ENCODE data around the gene EPB41.
A peak's percentile ranks its signal among the peaks of the same experiment; 100 is the strongest.
"Not testable (repeated sequence)": the region's sequence is repeated elsewhere in the genome, so short reads cannot be mapped to it uniquely, and the experiment has no call there.

EPB41 gene

DNA sequence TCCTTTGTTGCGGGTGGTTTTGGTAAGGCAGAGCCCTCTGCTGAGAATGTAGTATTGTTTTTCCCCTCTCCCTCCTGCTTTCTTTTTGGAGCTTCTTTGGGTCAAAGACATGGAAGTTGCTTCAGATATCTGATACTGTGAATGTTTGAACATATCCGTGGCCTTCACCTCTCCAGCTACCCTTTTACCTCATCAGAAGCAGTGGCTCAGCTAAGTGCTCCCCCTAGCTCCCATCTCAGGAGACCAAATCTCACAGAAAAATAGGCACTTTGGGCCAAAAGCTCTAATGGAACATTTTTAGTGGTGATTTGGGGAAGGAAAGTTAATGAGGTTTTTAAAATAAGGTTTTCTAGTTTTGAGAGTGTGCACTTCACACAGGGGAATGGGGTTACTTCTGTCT lies 203.0 kb downstream of the EPB41 start:
- no peak for DNase-seq

DNA sequence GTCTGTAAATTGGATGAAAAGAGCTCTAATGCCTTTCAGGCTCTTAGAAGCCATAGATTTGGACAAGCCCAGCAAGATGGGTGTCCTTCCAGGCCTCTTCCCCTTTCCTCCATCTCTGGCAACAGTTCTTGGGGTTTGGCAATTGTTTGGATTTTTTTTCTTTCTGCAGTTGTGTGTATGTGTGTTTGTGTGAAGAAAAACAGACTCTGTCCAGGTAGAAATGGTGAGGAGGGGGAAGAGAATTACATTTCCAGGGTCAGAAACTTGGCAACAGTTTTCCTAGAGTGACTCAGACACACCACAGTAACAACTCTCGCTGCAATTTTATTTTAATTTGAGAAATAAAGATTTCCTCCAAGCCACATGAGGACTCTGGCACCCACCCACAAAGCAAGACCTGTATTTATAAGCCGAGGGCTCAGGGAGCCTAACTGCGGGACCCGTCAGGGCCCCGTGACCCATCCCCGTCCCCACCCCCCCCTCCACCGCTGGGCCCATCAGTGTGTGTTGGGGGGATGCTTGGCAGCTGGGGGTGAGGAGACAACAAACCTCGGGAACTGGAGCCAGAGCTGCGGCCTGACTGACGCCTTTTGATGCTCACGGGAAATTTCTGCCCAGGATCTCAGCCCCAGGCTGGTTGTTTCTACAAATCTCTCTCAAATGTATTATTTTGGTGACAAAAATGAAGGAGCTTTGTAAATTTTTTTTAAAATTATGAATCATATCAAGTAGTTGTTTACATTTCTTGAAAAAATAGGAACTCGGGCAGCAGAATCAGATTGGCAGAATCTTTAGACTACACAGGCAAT lies 205.0 kb downstream of the EPB41 start:
- DNase-seq: no peak

DNA sequence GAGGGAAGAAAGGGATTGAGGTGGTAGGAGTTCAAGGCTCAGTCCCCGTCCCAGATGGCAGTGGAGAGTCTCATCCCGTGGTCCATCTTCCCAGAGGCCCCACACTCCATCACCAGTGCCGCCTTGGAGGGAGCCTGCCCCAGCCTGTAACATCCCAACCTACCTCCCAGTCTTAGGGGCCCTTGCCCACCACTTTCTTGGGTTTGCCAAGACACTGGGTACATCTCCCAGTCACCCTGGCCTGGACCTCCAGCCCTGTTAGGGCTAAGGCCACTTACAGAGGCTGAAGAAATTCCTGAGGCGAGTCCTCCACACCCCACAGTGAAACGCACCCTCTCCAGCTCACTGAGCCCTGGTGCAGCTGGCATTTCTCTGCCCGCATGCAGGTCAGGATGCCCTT lies 206.0 kb downstream of the EPB41 start:
- DNase-seq: no peak

DNA sequence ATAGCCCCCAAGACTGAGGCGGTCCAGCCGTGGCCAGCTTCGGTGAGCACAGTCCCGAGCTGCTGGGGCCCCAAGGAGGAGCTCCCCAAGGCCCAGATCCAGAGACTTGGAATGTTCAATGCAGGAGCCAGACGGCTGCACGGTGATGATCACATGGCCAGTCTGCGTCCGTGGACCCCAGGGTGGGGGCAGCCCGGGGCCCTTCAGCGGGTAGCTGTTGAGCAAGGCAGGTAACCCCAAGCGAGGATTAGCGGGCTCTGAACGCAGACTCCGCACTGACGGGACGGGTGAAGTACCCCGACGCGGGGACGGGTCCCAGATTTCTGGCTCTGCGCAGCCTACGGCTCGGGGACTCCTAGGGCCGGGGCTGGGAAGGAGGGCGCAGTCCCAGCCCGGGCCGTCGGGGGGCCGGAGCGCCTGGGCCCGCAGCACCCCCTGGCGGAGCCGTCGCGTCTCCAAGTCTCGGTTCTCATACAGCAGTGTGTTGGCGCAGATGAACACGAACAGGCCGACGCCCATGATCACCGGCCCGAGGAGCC lies 206.6 kb downstream of the EPB41 start:
- DNase-seq: peak; percentile 78

DNA sequence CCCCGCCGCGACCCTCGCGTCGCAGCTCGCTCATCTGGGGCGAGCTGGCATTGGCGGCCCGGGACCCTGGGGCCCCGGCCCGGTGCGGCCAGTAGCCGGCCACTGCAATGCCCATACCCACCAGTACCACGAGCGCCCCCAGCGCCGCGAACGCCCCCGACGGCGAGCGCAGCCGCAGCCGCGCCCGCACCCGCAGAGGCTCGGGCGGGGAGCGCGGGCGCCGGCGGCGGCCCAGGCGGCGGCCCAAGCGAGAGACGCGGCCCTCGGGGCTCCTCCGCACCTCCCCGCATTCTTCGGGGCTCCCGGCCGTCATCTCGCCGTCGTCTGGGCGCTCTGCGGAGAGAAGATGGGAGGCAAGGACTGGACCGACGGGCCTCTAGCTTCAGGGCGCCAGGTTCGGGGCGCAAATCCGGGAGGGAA lies 207.2 kb downstream of the EPB41 start:
- DNase-seq: no peak

DNA sequence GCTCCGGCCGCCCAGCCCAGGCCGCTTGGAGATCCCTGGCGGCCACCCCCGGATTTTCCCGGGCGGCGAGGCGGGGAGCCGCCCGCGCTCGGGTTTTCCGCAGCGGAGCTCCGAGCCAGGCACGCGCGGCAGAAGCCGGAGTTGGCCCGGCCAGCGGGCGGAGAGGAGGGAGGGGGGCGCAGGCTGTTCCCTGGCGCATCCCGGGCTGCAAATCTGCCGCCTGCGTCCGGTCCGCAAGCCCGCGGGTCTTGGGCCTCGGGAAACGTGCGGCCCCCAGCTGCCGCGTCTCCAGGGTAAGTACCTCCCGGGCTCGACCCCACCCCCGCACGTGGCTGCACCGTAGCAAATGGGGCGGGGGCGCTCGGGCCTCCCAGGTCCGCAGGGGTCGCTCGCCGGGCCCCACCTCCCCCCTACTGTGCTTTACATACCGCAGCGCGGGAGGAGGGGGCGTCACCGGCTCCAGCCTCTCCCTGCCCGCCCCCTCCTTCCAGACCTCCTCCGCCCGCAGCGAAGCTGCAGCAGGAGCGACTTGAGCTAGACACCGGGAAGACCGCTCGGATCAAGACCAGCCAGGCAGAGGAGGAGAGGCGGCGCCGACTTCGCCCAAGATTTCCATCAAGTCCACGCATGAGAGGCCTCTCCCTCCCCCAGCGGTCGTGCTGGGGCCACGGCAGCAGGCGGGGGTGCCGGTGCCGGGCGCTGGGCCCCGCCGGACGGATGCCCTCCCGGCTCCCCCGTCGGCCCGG lies 207.7 kb downstream of the EPB41 start:
- no peak for DNase-seq

DNA sequence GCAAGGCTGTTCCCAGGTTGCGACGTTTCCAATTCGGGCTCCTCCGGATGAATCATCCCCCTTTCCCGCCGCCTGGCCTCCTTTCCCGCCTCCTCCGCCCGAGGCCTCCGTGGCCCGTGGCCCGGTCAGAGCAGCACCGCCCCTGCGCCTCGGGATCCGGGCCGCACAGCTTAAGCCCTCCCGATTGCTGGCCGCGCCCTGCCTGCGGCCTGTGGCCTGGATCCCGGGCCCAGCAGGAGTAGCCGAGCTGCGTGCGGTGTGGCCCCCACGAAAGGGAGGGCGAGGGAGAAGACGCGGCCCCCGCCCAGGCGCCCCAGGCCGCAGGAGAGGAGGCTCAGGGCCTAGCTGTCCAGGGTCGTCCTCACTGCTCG lies 208.3 kb downstream of the EPB41 start:
- DNase-seq: no peak

DNA sequence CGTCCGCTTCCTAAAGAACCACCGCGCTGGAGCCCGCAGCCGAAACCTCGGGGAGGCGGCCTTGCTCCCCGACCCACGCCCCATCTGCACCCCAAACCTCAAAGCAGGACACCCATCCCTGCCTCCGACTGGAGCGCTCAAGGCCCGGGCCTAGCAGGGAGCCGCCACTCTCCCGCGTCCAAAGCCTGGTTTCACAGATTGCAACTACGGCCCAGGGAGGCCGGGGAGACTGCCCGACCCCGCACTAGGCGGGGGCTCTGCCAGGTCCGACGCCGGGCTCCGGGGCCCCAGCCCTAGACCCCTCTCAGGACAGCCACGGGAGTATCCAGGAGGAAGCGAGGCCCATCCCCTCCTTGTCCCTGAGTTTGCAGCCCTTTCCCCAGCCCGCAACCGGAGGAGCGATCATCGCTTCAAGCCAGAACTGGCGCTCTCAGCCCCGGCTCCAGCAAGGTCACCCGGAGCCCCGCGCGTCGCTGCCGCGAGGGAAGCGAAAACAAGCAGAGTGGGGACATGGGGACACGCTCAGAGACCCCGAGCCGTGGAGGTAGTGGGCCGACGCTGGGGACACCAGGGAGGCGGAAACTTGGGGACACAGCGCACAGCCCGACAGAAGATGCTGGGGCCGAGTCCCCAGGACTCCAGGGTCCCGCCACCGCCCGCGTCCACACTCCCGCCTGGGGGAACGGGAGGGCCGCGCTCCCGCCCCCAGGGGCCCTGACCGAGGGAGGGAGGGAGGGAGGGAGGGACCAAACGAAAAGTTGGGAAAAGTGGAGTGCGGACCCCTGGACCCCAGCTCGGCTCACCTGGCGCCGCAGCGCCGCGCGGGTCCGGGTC lies 208.9 kb downstream of the EPB41 start:
- no peak for DNase-seq

DNA sequence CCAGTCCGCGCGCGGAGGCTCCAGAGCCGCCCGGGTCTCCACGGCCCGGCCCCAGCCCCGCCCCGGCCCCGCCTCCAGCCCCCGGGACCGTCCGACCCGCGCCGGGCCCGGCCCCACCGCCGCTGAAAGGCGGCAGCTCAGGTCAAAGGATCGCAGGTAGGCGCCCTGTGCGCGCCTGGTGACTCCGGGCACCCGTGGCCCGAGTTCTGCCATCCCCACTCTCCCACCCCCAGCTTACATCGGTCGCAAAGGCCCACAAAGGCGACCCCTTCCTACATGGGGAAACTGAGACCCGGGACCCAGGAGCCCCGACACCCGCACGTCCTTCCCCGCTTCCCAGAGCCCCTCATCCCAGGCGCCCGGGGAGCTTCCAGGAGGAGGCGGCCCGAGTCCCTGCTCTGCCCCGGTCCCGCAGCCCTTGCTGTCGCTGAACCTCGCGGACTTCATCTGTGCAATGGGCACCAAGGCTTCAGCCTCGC lies 209.6 kb downstream of the EPB41 start, which contains the start of gene TMEM200B:
Gene TMEM200B (minus strand): TSS at position 17 of the 479 bp plus-strand sequence. CDS start 2,075 bp downstream, outside the sequence.
- no peak for DNase-seq

DNA sequence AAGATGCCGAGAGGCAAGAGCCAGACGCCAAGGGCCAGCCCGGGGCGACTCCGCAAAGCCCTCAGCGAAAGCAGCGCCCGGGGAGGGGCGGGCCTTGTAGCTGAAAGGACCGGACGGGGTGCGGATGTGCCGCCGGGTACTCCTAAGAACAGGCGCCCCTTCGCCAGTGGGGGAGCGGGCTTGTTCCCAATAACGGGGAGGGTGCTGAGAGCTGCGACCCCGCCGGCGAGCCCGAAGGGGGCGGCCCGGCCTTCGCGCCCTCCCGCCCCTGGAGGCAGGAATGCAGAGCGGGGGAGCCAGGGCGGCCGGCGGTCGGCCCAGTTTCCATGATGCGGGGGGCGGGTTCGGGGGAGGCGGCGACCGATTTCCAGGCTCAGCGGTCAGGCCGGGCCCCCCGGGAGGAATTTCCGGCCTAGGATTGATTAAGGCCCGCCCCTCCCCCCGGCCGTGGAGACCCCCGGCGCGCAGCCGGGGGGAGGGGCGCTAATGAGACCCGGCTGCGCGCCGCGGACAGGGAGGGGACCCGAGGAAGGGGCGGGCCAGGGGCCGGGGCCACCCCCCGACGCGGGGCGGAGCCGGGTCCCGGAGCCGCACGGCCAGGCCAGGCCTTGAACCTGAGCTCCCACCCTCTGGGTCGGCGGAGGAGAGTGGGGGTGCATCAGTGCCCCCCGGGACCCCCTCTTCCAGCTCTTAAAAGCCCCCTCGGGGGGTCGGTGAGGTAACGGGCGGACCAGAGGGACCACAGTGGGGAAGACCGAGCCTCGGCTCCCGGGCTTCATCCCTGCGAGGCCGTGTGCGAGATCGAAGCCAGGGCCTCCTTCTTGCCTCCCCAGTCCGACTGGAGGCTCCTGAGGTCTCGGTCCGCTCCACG lies 210.2 kb downstream of the EPB41 start:
- DNase-seq: peak; percentile 62

DNA sequence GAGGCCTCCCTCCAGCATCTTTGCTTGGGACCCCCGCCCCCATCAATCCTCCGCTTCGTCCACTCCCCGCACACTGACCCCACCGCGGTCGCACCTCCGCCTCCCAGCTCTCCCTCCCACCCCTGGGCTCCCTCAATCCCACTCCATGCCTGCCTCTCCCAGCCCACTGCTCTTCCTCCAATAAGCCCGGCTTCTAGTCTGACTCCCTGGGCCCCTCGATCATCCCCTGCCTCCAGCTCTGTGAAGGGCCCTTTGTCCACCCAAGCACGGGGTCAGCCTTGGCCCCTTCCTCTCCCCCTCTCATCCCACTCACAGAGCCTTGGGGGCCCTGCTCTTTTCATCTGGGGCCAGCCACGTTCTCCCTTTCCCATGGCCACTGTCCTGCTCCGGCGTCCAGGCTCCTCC lies 210.9 kb downstream of the EPB41 start:
- DNase-seq: no peak

DNA sequence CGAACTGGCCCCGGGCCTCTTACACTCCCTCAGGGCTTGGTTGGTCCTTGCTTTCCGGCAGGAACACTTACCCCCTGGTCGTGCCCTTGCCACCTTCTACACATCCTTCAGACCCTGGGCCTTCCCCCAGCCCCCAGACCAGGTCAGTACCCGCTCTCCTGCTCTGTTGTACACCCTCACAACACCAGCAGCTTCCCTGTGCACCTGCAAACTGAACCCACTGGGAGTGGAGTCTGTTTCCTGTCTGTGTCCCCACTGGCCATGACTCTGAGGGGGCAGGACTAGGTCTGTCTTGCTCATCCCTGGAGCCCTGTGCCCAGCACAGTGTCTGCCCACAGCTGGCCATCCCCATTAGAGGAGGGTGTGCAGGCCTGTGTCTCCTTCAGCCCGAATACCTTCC lies 211.4 kb downstream of the EPB41 start:
- DNase-seq: no peak

DNA sequence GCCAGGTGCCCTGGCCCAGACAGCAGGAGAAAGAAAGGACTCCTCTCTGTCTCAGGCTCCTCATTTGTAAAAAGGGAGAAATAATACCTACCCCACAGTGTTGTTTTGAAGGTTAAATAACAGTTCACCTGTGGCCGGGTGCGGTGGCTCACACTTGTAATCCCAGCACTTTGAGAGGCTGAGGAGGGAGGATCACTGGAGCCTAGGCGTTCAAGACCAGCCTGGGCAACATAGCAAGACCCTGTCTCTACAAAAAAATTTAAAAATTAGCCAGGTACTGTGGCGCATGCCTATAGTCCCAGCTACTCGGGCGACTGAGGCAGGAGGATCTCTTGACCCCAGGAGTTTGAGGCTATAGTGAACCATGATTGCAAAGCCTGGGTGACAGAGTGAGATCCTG lies 211.8 kb downstream of the EPB41 start:
- no peak for DNase-seq

DNA sequence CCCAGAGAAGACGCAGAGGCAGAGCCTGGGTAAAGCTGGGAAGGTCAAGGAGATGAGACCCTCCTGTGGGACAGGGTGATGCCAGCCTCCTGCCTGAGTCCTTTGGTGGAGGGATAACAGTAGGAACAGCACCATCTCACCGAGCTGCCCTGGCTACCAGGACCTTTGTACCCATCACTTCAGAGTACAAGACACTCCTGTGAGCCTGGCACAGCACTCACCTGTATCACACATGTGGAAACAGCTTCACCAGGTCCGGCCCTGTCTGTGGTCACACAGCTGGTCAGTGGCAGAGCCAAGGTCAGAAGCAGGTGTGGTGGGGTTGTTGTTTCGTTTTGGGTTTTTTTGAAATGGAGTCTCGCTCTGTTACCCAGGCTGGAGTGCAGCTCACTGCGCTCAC lies 214.4 kb downstream of the EPB41 start:
- DNase-seq: no peak

DNA sequence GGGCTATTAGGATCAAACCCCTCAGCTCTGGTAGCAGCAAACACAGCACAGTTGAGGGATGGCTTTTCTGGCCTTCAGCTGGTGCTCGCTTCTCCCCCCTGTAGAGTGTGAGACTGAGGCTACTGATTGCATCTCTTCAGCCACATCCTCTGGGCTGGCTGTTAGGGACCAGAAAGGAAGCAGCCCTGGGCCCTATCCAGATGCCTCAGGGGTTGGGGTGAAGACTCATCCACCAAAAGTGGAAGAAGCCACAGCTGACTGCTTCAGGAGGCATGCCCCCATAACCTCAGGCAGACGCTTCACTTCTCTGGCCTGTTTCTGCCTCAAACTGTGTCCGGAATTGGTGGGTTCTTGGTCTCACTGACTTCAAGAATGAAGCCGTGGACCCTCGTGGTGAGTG lies 215.5 kb downstream of the EPB41 start:
- no peak for DNase-seq

DNA sequence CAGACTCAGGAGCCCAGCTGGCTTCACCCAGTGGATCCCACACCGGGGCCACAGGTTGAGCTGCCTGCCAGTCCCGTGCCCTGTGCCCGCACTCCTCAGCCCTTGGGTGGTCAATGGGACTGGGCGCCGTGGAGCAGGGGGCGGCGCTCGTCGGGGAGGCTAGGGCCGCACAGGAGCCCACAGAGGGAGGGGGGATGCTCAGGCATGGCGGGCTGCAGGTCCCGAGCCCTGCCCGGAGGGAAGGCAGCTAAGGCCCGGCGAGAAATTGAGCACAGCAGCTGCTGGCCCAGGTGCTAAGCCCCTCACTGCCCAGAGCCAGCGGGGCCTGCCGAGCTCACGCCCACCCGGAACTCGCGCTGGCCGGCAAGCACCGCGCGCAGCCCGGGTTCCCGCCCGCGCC lies 216.7 kb downstream of the EPB41 start:
- DNase-seq: not testable (repeated sequence)

DNA sequence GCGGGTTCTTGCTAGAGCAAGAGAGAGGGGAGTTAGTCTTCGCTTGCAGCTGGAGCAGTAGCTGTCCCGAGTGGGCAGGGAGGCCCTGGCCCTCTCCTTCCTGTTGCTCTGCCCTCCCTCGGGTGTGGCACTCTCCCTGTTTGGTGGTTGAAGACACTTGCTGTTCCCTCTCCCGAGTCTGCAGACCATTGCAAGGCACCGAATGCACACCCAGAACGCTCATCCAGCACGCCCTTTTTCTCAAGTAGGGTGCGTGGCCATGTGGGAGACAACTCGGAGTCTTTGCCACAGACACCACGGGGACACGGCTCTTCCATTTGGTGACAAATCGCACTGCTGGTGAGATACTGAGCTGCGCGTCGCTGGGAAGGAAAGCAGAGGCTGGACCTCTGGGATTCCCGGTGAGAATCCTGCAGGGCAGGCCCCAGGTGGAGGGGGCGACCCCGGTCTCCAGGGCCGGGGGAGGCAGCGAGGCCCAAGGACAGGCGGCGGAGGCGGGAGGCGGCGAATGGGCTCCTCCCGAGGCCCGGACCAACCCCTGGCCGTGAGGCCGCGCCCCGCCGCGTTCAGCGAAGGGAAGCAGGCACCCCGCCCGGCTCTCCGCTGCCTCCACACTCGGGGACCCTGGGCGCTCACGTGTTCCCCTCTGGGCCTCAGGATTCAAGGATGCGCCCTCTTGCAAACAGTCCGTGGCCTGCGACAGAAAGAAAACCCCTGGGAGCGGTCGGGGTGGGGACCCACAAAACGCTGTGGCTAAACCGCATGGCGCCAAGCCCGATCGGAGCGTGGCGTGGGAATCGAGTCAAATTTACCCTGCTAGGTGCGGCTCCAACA lies 219.7 kb downstream of the EPB41 start:
- DNase-seq: no peak

DNA sequence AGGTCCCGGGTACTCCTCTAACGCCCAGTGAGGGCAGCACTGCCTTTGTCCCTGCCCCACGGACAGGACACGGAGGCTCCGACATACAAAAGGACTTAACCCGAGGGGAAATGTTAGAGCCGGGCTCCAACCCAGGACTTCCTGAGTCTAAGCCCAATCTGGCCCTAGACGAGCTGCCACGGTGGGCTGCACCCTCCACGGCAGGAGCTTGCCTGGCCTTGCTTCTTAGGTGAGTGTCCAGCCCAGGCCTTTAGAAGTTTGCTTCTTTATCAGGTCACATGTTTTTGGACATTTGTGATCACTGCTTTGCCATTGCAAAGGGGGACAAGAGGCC lies 220.3 kb downstream of the EPB41 start:
- DNase-seq: no peak

DNA sequence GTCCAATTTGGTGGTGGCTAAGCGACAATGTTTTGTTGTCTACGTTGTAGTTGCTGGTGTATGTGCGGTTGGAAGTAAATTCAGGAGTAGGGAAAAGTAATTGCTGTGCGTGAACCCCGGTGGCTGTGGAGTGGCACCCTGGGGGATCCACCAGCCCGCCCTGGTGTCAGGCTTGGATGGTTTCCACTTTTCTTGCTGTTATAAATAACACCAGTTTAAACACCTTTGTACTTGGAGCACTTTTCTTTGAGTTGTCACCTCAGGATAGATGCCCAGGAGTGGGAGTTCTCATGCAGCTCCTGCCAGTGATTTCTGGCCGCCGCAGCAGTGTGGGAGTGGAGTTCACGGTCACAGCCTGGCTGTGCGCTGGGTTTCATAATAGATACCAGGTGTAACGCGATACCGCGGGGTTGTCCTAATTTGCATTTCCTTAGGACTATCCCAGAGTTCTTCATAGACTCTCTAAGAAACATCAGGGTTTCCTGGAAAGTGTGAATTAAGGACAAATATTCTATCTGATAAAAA lies 222.1 kb downstream of the EPB41 start:
- no peak for DNase-seq

DNA sequence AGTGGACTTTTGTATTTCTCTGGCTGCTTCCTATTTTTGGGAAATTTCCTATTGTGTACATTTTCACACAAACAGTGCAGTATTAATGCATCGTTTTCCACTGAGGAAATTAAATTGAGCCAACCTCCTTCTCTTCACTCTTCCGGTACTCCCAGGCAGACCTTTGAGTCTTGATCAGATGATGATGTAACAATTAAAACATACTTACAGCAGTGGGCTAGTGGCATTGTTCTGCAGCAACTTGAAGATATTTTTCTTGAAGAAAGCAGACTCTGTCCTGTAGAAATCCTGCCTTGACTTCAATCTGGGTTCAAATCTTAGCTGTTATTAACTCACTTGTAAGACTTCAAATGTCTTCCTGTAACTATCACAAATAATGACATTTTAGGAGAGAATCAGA lies 228.3 kb downstream of the EPB41 start:
- DNase-seq: no peak

DNA sequence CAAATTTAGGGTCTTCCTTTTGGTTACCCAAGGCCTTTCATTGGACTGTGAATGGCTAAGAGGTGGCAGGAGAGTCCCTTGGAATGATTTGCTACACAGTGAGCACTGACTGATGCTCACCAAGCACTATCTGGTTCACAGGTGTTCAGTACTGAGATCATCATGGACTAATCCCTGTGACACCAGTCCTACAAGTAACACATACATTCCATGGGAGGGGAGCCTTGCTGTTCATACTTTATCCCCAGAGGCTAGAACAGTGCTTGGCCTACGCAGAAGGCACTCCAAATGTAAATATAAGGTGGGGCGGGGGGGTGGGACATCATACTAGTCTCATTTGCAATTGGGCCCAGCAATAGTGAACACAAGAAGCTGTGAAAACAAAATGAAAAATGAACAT lies 229.8 kb downstream of the EPB41 start:
- DNase-seq: no peak

Measured in activated CD4-positive, alpha-beta T cell treated with anti-CD3 and anti-CD28 coated beads, Interleukin-10, Interleukin-2, amounts not matched to agents 100 ng/mL and 50 ng/mL, durations not matched to agents 16 hours and 8 hours (primary cell).